ENCODE results near the gene KHK.

Gene KHK

DNA sequence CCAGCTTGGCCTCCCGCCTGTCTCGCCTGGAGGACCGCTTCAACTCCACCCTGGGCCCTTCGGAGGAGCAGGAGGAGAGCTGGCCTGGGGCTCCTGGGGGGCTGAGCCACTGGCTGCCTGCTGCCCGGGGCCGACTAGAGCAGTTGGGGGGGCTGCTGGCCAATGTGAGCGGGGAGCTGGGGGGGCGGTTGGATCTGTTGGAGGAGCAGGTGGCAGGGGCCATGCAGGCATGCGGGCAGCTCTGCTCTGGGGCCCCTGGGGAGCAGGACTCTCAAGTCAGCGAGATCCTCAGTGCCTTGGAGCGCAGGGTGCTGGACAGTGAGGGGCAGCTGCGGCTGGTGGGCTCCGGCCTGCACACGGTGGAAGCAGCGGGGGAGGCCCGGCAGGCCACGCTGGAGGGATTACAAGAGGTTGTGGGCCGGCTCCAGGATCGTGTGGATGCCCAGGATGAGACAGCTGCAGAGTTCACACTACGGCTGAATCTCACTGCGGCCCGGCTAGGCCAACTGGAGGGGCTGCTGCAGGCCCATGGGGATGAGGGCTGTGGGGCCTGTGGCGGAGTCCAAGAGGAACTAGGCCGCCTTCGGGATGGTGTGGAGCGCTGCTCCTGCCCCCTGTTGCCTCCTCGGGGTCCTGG is 3.7 kb upstream of the KHK start:
- DNase-seq = no peak

DNA sequence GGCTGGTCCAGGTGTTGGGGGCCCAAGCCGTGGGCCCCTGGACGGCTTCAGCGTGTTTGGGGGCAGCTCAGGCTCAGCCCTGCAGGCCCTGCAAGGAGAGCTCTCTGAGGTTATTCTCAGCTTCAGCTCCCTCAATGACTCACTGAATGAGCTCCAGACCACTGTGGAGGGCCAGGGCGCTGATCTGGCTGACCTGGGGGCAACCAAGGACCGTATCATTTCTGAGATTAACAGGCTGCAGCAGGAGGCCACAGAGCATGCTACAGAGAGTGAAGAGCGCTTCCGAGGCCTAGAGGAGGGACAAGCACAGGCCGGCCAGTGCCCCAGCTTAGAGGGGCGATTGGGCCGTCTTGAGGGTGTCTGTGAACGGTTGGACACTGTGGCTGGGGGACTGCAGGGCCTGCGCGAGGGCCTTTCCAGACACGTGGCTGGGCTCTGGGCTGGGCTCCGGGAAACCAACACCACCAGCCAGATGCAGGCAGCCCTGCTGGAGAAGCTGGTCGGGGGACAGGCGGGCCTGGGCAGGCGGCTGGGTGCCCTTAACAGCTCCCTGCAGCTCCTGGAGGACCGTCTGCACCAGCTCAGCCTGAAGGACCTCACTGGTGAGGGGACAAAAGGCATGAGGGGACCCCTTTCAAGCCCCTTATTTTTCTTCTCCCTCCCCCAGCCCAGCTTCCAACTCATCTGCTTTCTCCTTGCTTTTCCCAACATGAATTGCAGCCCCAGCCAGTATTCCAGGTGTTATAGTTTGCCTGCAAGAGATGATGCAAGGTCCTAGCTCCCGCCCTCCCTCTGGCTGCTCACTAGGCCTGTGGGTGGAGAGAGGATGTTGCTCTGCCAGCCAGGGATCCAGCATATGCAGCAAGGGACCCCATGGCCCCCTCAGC is 2.9 kb upstream of the KHK start:
- DNase-seq = no peak

DNA sequence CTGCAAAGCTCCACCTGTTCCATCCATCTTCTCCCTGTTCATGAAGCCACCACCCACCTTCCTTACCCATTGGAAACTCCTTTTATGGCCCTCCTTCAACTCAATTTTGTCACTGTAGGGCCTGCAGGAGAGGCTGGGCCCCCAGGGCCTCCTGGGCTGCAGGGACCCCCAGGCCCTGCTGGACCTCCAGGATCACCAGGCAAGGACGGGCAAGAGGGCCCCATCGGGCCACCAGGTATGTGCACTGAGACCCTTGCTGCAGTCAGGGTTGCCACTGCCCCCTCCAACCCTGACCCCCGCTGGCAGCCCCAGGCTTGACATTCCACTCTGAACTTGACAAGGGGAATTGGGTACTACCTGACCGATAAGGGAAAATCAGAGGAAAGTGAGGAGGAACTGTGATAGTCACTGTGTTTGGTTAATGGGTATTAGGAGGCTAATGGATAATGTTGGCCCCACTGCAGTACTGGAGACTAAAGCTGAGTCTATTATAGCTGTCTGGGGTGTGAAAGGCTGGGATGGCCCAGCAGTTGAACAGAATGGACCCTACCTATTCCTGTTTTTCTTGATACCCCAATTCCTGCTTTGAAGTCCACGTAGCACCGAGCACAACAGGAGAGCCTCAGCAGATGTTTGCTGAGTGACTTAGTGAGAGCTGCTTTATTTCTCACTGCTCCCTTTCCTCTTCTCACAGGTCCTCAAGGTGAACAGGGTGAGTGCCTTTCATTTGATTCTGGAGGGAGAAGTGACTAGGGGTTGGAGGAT is 2.1 kb upstream of the KHK start:
- no peak for DNase-seq

DNA sequence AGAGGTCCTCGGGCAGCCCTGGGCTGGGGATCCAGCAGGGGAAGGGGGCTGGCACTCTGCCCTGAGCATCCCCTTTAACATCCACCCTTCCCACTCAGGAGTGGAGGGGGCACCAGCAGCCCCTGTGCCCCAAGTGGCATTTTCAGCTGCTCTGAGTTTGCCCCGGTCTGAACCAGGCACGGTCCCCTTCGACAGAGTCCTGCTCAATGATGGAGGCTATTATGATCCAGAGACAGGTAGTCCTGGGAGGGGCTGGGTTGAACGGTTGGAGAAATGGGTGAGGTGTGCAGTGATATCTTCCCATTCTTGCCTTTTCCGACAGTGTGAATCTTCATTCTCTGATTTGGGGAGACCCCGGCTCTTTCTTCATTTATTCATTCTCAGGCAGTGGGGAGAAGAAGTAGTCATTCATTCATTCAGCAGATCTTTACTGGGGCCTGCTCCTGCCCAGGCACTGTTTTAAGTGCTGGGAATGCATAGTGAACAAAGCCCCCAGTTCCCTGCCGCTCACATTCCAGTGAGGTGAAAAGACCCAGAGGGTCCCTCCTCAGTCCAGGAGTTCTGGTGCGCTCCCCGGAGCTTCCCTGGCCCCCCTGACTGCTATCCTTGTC is 1.4 kb upstream of the KHK start:
- DNase-seq = no peak

DNA sequence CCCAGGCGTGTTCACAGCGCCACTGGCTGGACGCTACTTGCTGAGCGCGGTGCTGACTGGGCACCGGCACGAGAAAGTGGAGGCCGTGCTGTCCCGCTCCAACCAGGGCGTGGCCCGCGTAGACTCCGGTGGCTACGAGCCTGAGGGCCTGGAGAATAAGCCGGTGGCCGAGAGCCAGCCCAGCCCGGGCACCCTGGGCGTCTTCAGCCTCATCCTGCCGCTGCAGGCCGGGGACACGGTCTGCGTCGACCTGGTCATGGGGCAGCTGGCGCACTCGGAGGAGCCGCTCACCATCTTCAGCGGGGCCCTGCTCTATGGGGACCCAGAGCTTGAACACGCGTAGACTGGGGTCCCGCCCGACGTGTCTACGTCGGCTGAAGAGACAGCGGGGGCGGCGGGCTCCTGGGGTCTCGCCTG is 891 bp upstream of the KHK start:
- DNase-seq = no peak

DNA sequence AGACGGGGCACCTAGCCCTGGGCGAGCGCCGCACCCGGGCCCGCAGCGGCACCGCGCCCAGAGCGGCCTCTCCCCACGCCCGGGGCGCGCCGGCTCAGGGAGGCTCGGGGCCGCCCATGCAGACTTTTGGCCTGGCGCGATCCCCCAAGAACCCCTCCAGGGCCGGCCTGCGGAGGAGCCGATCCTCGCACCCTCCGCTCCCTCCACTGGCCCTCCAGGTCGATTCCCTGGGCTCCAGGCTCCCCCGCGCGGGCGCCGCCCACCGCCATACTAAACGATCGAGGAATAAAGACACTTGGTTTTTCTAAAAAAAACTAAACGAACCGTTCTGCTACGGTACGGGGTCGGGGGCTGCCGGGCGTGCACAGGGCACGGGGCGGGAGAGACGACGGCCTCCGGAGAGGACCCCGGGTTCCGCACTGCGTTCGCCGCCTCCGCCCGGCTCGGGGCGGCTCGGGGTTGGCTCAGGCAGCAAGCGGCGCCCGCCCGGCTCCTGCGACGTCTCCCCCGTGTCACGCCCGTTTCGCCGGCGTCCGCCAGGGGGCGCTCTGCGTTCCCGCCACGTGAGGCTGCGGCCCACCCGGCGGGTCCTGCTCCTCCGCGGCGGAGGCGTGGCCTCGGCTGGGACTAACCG is 365 bp upstream of the KHK start:
- DNase-seq = peak; percentile 83

DNA sequence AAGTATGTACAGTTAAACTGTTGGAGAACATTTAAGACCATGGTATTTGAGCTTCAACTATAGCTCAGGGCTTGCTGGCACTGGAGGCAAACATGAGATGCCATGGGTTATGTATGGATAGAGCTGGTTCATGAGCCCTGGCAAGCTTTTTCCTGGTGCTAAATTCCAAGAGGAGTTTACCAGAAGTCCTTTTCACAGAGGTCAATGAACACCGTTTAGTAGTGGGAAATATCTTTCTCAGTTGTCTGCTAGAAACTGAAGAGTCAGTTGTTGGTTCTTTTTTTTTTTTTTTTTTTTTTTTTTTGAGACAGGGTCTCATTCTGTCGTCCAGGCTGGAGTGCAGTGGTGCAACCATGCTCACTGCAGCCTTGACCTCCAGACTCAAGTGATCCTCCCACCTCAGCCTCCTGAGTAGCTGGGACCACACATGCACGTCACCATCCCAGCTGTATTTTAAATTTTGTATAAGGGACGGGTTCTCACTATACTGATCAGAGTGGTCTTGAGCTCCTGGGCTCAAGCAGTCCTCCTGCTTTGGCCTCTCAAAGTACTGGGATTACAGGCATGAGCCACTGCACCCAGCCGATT is 1.3 kb downstream of the KHK start:
- no peak for DNase-seq

DNA sequence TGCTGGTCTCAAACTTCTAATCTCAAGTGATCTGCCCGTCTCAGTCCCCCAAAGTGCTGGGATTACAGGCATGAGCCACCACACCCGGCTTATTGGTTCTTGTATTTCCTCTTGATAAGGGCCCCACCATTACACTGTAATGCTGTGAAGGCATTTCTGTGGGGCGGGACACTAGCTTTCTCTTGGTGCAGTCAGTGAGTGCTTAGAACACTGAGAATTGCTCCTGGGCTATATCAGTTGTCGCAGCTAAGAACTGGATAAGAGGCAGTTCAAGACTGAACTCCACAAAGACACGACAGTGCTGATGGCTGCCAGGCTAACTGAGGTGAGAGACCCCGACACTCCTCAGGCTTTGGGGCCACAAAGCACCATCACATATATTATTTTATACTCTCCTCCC is 2.1 kb downstream of the KHK start:
- DNase-seq = no peak

DNA sequence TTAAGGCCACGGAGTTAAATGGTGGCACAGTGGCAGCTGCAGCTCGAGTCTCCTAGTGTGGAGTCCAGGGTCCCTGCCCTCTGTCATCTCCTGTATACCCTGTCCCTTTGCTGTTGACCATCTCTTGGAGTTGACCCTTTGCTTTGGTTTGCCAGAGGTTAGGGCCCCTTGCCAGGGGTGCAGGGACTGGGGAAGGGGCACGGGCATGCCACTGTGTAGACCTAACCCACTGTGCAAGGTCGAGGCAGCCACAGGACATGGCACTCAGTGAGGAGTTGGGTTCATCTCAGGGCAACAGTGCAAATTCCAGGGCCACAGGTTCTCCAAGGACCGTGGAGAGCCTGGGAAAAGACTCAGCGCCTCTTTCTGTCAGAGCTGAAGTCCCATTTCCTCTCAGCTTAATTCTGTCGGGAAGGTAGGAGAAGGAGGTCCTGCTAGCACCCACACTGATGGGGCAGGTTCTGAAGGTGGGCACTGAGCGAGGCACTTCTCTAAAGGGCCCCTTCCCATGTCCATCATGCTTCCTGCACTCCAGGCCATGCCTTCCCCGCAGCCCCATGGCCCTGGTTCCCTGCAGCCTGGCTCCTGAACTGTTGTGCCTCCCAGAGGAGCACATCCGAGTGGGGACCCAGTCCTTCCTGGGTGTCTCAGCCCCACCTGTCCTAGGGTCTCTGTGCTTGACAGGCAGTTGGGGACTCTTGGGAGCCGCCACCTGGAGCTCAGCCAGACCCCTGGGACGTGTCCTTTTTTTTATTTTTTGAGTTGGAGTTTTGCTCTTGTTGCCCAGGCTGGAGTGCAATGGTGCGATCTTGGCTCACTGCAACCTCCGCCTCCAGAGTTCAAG is 2.8 kb downstream of the KHK start:
- DNase-seq = no peak

DNA sequence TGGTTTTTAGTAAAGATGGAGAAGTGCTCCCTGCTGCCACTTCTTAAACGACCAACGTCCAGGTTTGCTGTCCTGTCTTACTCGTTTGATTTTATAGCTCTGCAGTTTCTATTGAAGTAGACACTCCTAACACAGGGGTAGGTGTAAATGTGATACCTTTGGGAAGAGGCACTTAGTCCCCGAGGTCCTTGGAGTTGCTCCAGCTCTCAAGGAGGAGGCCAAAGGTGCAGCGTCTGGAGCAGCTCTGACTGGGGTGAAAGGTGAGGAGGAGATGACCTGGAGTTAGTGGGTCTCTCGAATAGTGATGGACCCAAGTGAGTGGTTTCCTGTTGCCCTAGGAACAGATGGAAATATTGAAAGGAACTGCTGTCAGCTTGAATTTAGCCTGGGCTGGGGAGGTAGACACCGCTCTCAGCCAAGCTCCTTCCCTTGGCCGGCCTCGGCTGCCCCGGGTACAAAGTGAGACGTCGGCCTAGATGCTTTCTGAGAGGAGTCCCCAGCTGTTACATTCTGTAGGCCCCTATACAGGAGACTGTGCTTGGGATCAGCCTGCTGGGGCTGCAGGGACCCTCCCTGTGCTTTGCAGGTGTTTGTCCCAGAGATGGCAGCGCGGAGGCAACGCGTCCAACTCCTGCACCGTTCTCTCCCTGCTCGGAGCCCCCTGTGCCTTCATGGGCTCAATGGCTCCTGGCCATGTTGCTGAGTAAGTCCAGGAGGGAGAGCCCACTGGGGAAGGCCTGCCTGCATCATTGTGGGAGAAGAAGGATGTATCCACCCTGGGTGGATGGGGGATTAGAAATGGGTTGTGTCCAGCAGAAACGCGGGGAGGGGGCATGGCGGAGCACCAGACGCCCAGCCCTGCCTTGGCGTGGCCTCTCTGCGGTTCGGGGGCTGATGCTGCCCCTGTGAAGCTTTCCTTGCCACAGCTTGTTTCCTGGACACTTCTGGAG is 5.4 kb downstream of the KHK start:
- DNase-seq = no peak

DNA sequence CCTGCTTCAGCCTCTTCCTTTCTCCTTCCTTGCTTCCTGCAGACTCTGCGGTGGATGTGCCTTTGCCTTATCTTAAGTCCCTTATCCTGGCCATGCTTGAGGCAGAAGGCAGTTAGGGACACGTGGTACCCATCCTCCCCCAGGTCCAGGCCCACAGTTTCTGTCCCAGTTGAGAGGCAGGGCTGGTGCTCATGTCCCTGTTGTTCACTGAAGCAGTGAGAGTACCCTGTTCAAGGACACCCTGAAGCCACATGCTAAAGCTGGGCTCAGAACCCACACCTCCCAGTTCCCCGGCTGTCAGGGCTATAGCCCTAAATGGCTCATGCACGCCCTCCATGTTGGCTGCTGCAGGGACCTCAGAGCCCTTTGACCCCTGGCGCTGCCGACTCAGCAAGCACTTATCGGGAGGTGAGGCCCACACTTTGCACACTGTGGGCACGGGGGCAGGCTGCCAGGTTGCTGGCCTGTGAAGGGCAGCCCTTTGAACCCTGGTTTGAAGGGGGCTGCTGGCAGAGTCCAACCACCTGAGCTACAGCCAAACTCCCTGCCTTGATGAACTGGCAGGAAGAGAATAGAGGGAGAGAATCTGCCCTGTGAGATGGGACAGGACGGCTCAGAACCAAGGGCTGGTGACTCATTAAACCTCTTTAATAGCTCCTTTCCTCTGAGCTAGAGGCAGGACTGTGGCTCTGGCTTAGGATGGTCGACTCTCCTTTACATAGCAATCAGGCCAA is 6.3 kb downstream of the KHK start:
- DNase-seq = no peak

DNA sequence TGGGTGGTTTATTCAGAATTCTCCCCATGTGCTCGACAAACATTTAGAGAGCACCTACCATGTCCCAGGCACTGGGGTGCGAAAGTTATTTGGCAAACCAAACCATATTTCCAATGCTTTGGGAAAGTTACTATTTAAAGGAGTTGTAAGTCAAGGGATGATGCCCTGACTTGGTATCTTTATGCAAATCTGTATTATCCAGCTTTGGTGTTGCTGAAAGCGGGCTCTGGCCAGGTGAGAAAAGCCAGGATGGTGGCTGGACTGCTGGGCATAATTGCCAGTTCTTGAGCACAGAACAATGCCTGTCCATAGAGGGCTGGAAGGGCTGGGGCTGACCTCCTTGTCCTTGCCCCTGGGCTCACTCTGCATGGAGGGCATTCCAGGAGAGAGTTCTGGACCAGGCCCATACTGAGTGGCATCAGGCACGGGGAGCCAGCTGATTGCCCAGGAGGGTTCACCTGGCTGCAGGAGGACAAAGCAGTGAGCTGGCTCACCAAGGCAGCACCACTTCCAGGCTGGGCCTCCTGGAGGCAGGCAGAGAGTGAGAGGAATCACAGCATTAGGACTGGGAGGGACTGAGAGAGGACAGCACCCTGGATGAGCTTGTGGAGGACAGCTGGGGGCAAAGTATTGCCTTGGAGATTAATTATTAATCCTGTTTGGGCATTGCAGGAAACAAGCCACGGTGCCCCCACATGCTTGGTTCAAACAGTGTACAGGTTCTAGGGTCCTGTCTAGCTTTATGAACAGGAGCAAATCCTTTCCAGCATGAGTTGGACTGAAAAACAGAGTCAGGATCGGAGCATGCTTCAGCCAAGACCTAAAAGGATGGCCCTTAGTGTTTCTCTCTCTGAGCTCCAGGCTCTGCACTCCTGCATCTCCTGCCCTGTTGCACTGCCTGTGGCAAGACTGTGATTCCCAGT is 7.1 kb downstream of the KHK start:
- DNase-seq = no peak

DNA sequence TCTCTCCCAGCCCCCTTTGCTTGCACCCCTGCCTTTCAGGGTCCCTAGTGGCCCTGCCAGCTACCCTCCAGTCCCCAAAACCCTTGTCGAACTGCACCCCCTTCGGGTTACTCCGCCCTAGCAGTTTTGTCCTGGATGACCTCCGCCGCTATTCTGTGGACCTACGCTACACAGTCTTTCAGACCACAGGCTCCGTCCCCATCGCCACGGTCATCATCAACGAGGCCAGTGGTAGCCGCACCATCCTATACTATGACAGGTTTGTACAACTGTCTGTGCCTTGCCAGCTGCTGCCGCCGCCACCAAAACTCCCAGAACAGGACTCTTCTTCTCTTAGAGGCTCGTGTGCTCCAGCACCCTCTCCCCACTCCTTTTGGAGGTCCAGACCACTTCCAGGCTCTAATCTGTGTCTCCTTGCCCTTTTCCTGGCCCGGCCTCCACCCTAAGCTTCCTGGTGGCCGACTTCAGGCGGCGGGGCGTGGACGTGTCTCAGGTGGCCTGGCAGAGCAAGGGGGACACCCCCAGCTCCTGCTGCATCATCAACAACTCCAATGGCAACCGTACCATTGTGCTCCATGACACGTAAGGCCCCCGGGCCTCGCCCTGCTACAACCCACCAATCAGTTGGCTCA is 7.9 kb downstream of the KHK start:
- DNase-seq = no peak

DNA sequence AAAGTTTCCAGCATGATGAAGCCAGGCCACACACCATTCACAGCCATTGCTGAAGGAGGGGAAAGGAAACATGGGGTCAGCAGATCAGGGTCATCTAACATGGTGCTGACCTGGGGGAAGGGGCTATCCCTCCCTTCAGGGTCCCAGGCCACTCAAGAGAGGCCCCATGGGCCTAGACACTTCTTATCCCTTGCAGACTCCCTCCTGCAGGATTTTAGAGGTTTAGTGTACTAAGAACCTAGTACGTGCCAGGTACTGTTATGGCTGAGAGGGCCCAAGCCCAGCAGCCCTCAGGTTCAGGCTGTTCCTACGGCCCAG is 8.8 kb downstream of the KHK start:
- no peak for DNase-seq

DNA sequence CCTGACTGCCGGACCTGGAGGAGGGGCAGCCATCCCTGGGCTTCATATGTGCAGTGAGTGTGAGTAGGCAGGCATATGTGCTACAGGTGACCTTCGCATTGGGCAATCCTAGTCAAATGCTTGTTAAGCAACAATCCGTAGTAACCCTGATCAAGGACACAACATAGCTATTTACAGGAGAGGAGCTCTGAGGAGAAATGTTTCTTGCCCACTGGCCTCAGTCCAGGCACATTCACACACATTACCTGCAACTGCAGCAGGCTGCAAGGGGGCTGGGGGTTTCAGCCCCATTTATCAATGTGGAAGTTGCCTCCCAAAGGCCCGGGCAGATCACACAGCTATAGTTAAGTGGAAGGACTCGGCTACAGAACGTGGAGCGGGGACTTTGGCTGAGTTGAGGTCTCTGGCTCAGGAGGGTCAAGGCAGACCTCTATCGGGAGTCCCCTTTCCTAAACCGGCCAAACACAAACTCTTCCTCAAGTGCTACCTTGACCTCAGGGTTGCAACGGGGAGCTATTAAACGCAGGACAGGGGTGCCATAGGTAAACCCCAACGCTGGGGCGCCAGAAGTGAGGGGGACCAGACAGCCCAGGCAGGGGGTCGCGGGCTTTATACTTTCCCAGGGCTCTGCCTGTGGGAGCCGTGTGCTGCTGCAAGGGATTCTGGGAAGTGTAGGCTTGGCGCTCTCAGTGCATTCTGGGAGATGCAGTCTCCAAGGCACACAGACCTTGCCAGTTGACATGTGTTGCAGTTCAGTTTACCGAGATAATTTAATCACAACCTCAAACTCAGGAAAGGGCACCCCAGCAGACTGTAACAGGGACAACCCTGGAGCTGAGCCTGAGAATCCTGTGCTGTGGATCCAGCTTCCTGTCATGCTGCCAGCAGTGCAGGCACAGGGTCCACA is 9.4 kb downstream of the KHK start:
- DNase-seq = no peak

DNA sequence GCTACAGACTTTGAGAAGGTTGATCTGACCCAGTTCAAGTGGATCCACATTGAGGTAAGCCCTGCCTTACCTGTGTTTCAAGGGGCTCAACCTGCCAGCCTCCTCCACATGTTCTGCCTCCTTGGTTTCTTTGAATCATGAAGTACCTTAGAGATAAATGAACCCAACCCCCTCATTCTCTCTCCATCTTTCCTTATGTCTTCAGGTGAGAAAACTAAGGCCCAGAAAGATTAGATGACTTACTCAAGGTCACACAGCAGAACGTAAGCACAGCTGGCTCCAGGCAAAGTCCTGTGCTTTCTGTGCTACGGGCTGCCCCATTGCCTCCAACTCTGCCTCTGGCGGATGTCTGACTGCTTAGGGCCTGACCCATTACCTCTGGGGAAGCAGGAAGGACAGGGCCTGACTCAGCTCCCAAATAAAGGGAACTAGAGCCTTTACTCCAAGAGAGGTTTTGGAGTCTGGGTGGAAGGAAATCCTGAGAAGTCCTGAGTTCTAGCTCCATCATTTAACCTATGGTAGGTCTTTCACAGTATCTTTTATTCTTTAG is 10.3 kb downstream of the KHK start:
- DNase-seq = no peak

DNA sequence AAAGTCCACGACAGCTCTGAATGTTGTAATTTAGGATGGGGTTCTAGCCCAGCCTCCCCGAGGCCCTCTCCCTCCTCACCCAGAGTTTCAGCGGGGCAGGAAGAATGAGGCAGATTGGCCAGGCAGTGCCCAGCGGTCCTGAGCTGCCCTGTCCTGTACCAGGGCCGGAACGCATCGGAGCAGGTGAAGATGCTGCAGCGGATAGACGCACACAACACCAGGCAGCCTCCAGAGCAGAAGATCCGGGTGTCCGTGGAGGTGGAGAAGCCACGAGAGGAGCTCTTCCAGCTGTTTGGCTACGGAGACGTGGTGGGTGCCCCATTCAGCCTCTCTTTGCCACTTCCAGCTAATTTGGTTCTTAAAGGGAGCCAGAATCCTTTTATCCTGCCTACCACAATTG is 10.8 kb downstream of the KHK start:
- DNase-seq = no peak

All from NCI-H1417 treated with DMSO at 0.1 percent for 48 hours (cell line).